Heart left ventricle (tissue), 13 donors: Measurements from ENCODE around the gene SOCS3.

Experiments
- CTCF ChIP-seq, 12 donors: fragments of 200-600 bp; sonication (generic) in 4 of 12; IDR thresholded peaks; one replicate each; pipeline versions ENCODE4 v1.5.0 to v1.8.0; 2018 to 2022; ENCODE audit warnings: antibody characterized with exemption in 12 of 12, mild to moderate bottlenecking in 5 of 12
- POLR2A ChIP-seq, 2 donors: fragments of 450-650 bp; IDR thresholded peaks; one replicate each; pipeline ENCODE4 v1.6.1; 2017; ENCODE audit warnings: antibody characterized with exemption in 2 of 2, mild to moderate bottlenecking in 2 of 2, moderate library complexity in 2 of 2
- donor health status: ischemic (EF 13 %, LVEDD 7.1; RV severe dilation, severe dysfunction).
- donor health status: DM: no; HTN: yes; CAD: no.
- donor health status: DM: no; HTN: no; CAD: no.
- donor health status: ischemic (EF 25% LVEDD 6.9; RV normal size, moderate dysfunction).
- donor health status: ischemic (EF 25% LVEDD 5.7; RV mildly dilated, moderate dysfunction).
- donor health status: ischemic (EF 35%, LVEDD 5.7; RV mildly dilated, moderate dysfunction).
- donor health status: nonischemic (EF 11% LVEDD 7.7; RV severe dilation, severe dysfunction).
- donor health status: DM: yes; HTN: yes; CAD: no.
- donor health status: PGD.
- donor health status: ischemic (EF 29% LVEDD 5.4; RV normal size, mild dysfunction).
- donor health status: nonischemic (EF 23%, LVEDD 6.1; RV moderate dilation, normal function).

- no peak for TF ChIP-seq CTCF (IDR thresholded peaks at IDR 0.05)
- no peak for TF ChIP-seq POLR2A (IDR thresholded peaks at IDR 0.05)
These were observed 40.8 kb upstream of the SOCS3 start for GRCh38 chr17:78400581-78401240.
